ENCODE measurements around the gene SPATA33. TPM values are rescaled to one million over a fixed set of nuclear protein-coding genes. Genes with fewer than 3 reads are reported as not detected.
A peak's percentile ranks its signal among the peaks of the same experiment; 100 is the strongest.

SPATA33 gene
- total RNA-seq, 1 donor from 2014 or later = 6.5 TPM

DNA sequence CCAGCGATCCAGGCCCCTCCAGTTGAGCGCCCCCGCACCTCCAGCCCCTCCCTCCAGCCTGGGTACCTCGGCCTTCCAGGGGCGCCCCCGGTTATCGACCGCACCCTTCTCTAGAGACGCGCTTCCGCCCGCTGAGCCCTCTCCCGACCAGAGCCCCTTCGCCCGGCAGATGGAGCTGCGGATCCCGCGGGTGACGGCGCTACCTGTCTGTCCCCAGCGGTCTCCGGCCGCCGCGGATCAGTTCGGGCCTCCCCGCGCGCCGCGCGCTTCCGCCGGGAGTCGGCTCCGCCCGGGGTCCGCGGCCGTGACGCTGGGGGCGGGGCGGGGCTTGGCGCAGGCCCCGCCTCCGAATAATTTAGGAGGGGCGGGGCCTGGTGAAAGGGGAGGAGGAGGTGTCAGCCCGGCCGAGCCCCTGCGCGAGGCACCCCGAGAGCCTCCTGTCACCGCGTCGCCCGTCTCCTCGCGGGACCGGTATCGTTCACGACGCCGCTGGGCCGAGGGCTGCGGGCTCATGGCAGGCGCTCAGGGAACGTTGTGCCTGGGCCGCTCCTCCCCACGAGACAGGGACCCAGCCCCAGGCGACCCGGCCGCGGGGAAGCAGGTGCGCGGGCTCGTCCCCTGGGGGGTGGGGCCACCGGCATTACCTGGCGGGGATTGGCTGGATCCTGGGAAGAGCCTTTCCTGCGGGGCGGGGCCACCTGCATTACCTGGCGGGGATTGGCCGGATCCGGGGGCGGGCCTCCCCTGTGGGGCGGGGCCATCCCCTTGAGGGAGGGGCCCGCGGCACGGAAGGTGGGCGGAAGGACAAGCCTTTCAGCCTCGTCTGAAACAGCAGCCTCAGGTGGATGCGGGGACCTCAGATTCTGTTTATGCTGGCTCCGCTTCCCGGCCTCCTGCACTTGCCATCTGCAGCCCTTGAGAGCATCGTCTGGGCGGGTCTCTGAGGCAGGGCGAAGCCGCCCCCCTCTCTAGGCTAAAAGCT, 44.1 kb downstream of the SPATA33 start, which contains the start of gene SPATA2L:
Gene SPATA2L (minus strand): TSS at position 281 of the 982 bp plus-strand sequence. CDS start 473 bp downstream, outside the sequence.
- intact Hi-C loops (cut with DNase I) = no loop called here
- ATAC-seq (peak; percentile 60), DNase-seq (ENCODE audit: low spot score) (peak; percentile 88)

DNA sequence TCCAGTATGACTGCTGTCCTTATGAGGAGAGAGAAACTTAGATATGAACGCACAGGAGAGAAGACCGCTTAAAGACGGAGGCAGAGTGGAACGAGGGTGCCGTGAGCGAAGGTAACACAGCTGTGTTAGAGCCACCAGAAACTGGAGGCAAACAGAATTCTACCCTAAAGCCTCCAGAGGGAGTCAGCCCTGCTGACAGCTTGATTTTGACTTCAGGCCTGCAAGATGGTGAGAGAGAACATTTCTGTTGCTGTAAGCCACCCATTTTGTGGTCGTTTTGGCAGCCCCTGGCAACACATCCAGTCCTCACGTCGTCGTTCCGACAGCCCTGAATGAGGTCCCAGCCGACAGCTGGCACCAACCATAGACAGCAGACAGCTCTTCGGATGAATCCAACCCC, 46.6 kb downstream of the SPATA33 start:
- ATAC-seq (no peak), DNase-seq (ENCODE audit: low spot score) (no peak)
- intact Hi-C loops (cut with DNase I) = no loop called here

DNA sequence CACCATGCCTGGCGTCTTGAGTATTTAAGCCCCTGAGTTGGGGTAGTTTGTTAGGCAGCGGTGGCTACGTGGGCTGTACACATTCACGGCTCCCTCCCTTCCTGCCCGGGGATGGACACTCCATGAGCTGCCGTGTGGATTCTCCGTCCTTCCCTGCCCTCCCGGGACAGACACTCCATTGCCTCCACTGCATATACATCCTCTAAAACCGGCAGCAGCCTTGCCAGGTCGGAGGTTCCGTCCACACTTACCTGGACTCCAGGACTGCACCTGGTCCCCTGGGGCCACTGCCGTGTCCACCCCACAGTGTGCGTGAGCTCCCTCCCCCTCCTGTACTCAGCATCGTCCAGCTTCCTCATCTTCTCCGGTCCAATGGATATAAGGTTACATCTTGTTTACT, 47.4 kb downstream of the SPATA33 start:
- DNase-seq (ENCODE audit: low spot score) = no peak
- ATAC-seq = no peak
- intact Hi-C loops (cut with DNase I) = no loop called here

DNA sequence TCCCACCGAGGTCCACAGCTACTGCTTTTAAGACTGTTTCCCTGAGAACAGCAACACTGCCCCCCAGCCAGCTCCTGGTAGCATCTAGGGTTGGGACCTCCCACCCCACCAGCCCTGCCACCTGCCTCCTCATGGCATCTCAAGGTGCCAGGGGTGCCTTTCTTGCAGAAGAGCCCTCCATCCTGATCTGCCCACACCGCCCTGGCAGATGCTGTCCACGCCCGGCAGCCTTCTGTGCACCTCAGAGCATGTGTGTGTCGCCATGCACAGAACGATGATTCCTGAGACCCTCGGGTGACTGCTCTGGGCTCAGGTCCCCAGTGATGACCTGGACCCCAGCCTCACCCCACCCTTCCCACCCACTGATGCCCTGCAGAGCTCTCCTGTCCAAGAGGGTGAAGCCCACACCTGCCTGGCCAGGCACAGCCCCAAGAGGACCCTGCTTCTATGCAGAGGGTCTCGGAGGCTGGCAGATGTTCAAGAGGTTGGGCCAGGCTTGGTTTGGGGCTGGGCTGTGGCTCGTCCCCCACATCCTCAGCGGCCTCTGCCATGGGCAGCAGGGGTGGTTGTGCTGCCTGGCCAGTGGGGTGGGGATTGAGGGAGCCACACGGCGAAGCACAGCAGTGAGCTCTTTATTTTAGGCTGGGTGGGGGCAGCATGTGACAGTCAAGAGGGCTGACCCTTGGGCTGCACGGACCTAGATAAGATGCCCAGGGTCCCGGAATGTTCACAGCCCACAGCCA, 49.1 kb downstream of the SPATA33 start:
- intact Hi-C loops (cut with DNase I) = no loop called here
- DNase-seq (ENCODE audit: low spot score) (no peak), ATAC-seq (no peak)

DNA sequence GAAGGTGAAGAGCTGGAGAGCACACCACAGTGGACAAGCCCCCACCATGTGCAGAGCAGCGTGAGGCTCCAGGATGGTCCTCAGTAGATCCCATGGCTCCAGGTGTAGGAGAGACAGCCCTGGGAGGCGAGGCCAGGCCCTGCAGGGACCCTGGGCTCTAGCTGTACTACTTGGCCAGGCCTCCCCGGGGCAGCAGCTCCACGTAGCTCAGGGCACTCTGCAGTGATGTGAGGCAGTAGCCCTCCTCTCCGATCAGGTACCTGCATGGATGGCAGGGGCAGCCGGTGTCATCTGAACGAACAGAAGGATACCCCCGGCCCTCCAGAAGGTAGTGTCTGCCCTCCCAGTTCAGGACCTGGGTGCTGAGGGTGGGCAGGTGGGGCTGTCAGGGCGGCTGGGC, 50.1 kb downstream of the SPATA33 start:
- no peak for DNase-seq (ENCODE audit: low spot score)
- ATAC-seq = no peak
- intact Hi-C loops (cut with DNase I) = no loop called here

DNA sequence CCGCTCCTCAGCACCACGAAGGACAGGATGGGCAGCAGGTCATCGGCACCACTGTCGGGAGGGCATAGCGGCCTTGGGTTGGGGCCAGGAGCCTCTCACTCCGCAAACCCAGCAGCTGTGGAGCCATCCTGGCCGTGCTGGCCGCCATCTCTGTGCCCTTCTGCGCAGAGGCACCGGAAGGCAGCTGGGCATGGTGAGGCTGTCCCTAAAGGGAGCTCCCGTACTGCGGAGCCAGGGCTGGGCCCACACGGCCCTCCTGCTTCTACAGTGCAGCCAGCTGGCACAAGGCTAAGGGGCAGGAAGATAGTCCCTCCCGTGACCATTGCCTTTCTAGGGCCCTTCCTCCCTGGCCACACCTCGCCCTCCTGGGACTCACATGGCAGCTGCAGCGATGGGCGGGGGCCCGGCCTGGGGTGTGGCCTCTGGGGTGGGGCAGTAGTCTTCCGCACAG, 50.9 kb downstream of the SPATA33 start:
- peak; percentile 26 for ATAC-seq
- intact Hi-C loops (cut with DNase I) = no loop called here

DNA sequence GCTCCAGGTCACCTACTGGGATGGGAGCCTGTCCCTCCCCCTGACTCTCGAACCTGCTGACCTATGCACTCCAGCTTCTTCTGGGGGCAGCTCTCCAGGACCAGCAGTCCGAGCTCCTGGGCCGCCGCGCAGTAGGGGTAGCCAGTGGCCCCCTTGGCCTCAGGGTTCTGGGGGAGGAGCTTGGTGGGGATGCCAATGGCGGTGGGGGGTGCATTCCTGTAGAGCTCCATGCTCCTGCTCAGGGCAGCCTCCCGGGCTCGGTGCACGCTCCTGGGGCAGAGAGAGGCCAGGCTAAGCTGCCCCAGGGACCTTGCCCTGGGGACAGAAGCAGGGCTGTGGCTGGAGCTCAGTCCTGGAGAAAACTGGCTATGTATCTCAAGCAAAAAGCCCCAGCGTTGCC, 51.5 kb downstream of the SPATA33 start:
- intact Hi-C loops (cut with DNase I) = no loop called here
- ATAC-seq (no peak), DNase-seq (ENCODE audit: low spot score) (no peak)

More for the DNA sequence above, 50.9 kb downstream of the SPATA33 start:
- no peak for DNase-seq (ENCODE audit: low spot score)

DNA sequence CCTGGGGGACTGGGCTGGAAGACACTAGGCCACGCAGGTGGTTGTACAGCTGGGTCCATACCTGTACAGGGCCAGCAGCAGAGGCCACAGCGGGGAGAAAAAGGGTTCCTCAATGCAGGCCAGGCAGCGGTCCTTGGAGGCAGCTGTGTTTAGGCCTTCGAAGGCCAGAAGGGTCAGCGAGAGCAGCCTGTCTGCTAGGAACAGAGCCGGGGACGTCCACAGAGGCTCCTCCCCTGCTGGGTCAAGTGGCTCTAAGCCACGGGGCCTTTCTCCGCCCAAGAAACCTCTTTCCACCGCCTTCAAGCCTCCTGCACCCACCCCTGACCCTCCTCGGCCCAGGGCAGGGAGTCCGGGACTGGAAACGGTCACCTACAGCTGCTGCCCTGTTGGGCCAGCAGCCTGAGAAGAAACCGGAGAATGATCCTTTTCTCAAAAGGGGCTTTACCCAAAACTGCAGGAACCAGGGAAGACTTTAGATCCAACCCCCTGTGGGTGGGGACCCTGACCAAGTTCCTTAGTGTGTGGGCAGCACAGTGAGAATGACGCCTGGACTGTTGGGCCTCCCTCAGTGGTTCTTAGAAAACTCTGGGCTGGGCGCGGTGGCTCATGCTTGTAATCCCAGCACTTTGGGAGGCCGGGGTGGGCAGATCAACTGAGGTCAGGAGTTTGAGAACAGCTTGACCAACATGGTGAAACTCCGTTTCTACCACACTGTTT, 52.2 kb downstream of the SPATA33 start:
- ATAC-seq (peak; percentile 32), DNase-seq (ENCODE audit: low spot score) (no peak)
- intact Hi-C loops (cut with DNase I) = no loop called here

DNA sequence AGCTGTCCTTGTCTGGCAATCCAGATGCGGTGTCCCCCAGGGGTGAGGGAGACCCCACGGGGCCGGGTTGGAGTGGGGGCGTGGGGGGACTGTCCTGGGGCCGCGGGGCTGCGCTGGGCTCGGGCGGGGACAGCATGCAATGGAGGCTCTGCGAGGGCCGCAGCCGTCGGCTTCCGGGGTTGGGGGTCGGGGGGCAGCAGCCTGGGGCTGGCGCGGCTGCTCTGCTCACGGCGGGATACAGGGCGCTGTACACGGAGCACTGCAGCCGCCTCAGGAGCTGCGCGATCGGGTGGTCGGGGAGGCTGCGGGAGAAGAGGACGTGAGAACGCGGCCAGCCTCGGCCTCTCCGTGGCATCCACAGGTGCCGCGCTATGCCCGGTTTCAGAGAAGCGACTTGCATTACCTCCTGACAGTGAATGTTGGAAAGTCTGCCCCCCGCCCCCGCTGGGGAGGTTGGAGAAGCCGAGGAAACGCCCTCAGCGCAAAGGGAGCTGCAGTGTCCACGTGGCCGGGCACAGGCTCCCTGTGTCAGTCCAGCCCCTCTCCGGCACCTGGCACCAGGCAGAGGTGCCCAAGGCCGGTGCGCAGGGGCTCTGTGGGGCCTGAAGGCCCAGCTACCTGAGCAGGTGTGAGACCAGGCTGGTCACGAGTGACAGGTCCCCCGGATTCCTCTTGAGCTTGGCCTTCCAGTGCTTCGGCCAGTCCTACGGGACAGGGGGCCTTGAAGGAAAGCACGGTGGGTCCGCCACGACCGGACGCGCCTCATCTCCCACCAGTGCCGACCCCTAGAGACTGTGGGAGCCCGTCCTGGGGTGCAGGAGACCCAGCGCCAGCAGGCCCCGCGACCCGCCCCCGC, 53.3 kb downstream of the SPATA33 start:
- ATAC-seq = no peak
- intact Hi-C loops (cut with DNase I) = no loop called here
- DNase-seq (ENCODE audit: low spot score) = no peak

DNA sequence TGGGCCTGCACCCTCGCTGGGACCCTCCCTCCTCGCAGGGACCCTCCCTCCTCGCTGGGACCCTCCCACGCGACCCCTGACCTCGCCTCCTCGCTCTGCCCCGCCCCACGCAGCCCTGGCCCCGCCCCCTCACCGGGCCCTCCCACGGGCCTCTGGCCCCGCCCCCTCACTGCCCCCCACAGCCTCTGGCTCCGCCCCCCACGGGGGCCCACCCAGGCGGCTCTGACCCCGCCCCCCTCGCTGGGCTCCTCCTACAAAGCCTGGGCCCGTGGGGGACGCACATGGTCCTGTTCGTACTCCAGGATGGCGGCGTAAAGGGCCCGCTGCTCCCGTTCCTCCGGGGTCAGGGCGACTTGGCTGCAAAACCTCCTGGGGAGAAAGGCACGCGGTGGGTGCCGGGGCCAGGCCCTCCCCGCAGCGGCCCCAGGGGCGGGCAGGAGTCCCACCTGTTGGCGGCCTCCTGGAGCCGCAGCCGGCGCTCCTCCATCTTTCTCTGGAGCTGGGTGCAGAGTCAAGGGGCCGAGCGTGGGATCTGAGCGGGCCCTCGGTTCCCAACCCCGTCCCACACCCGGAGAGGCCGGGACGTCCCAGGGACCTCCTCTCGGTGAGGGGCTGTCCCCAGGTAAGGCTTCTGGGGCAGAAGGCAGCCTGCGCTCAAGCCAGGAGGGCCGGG, 54.1 kb downstream of the SPATA33 start:
- intact Hi-C loops (cut with DNase I) = no loop called here
- ATAC-seq = peak; percentile 21
- DNase-seq (ENCODE audit: low spot score) = no peak

DNA sequence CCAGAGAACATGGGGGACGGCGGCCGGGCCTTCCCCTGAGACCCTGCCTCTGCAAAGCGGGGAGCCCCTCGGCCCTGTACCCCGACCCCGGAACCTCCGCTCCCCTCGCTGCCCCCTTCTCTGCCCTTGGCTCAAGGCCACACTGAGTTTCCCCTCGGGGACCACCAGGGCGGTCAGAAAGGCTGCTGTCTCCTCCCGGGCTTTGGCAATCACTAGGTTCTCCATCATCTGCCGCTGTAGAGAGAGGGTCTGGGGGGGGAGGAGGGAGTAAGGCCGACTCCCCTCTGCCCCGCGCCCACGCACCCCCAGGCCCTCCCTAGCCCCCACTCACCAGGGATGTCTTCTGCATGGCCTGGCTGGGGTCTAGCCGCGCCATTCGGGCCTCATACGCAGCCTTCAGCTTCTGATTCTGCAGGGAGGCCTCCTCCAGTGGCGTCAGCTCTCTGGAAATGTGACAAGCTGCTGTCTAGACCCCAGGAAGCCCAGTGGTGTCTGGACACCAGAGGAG, 54.7 kb downstream of the SPATA33 start:
- no peak for DNase-seq (ENCODE audit: low spot score)
- intact Hi-C loops (cut with DNase I) = no loop called here
- no peak for ATAC-seq

DNA sequence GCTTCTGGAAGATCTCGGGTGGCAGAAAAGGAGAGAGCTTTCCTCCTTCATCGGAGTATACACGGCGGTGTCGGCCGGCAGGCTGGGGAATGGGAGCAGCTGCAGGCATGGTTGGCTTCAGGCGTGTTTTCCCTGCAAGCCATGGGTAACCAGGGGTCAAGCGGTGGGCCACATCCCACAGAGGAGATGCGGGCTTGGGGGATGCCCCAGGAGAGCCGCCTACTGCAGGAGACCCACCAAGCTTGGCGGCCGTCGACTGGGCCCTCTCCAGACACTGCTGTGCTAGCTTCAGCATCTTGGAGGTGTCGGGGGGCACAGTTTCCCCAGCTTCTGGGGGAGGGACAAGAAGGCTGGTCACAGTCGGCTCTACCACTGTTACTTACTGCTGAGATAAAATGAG, 58.9 kb downstream of the SPATA33 start:
- ATAC-seq = no peak
- intact Hi-C loops (cut with DNase I) = no loop called here
- no peak for DNase-seq (ENCODE audit: low spot score)

DNA sequence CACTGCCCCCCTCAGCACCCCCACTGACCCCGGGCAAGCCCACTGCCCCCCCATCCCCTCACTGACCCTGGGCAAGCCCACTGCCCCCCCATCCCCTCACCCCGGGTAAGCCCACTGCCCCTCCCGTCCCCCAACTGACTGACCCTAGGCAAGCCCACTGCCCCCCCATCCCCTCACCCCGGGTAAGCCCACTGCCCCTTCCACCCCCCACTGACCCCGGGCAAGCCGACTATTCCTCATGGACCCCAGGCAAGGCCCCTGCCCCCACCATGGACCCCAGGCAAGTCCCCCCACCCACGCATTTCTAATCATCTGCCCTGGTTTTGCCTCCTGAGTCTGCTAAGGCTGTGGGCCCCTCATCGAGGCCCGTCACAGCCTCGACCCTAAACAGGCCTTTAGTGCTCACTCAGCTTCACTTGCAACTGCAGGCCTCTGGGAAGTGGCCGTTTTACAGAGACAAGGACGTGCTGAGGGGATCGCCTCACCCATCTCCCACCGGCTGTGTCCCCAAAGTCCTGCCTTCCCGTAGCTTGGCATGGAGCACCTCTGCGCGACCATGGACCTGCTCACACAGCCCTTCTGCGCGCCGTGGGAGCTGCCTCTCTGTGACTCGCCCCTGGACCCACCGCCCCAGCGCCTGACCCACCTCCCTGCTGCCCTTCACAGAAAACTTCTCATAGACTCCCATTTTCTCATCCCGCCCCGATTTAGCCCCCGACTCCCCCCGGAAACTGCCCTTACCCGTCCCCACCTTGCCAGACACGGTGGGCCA, 59.5 kb downstream of the SPATA33 start:
- DNase-seq (ENCODE audit: low spot score) = no peak
- ATAC-seq = no peak
- intact Hi-C loops (cut with DNase I) = no loop called here

DNA sequence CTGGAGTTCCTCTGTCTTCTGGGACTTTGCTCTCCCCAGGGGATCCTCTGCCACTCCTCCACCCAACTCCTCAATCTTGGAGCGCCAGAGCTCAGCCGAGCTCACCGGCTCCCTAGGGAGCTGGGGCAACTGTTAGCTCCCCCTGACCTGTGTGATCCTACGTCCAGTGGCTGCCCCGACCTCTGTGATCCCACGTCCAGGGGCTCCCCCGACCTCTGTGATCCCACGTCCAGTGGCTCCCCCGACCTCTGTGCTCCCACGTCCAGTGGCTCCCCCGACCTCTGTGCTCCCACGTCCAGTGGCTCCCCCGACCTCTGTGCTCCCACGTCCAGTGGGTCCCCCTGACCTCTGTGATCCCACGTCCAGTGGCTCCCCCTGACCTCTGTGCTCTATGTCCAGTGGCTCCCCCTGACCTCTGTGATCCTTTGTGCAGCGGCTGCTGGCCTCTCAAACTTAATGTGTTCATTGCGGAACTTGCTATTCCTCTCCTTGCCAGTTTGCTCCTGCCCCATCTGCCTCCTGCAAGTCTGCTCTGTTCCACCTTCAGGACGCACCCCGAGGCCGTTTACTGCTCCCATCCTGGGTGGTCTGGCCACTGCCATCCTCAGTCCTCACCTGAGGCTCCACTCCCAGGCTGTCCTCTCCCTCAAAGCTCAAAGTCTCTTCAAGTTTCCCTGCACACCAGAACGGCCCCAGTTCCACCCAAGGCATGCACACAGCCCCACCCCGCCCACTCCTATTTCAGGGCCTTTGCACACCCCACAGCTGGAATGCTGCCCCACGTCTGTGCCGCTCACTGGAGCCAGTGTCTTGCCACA, 60.3 kb downstream of the SPATA33 start:
- ATAC-seq (no peak), DNase-seq (ENCODE audit: low spot score) (no peak)
- intact Hi-C loops (cut with DNase I) = no loop called here

All from sciatic nerve (tissue), 2 donors.